ENCODE measurements around the gene CDC26. TPM values are rescaled to one million over a fixed set of nuclear protein-coding genes. Genes with fewer than 3 reads are reported as not detected.
A peak's percentile ranks its signal among the peaks of the same experiment; 100 is the strongest.

Gene CDC26
- total RNA-seq, 2 experiments from 2014 or later = 27.5 to 28.9 TPM

DNA sequence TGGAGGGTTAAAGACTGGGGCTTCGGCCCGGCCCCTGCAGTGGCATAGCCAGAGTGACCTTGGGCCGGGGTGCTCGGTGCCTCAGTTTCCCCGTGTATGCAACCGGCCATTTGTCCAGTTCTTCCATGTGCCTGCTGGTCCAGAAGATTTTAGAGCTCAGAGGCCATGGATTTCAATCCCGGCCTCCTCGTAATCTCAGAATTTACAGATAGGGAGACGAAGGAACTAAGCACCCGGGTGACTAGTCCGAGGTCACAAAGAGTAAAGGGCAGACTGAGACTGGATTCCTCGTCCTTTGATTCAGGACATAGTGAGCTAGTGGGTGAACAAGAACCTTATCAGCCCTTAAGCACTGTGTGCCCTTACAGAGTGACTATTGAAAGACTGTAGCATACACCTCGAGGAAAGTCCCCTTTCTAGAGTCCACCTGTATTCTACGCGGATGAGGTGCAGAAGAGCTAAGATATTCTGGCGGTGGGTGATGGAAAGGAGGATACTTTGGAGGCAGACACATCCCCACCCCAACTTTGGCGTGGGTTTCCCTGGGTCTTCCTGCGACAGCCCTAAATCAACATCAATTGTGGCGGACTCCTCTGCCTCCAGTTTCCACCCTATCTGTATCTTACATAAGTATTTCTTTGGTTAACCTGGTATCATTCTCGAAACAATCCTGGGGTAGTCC is 53.4 kb downstream of the CDC26 start:
- no peak for ATAC-seq (ENCODE audit: low read depth)
- H3K36me3 Mint-ChIP-seq = peaks cover 1% of the 10 kb centered on the region
- H3K4me3 Mint-ChIP-seq = peak overlapping the region; percentile 86
- H3K4me1 Mint-ChIP-seq = peaks cover 36% of the 10 kb centered on the region
- POLR2A ChIA-PET = interaction anchor here (0.7 to 3.1 kb wide), 9 partner anchors 10 to 155 kb away, joined by 3 to 12 read pairs (median 4); partner anchors contain the start of genes BSPRY, CDC26, HDHD3 and PRPF4
- H3K9me3 Mint-ChIP-seq = no peaks in the 10 kb centered on the region
- peak overlapping the region; percentile 71 for H3K27ac Mint-ChIP-seq
- H3K27me3 Mint-ChIP-seq = no peaks in the 10 kb centered on the region
- no peak for DNase-seq

DNA sequence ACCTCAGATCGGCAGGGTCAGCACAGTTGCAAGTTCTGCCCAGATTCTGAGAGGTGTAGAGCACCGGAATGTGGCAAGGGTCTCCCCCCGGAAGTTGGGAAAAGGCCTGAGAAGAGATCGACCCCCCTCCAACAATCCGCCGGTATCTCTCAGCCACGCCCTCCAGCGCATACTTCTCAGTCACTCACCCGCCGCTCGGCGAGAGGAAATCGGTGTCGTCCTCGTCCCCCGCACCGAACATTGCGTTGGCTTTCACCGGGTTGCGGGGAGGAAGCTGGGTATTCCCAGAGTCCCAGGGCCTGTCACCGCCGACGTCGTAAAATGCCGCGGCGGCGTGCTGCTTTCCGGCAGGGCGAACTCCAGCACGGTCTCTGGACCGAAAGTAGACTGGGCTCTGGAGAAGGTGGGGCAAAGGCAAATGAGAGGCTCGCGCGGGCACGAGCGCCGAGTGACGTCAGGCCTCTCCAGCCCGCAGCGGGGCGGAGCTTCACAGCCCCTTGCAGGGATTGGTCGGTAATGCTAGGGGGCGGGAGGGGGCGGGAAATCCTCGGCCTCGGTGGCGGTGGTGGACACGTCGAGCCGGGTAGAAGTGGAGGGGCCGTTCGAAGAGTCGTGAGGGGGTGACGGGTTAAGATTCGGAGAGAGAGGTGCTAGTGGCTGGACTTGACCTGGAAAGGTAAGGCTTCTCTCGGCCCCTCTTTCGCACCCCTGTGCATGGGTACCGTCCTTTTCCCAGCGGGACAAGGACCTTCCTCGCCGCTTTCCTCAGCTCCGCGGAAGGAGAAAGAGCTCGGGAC is 54.2 kb downstream of the CDC26 start, which contains the start of the genes FKBP15 and SLC31A1:
Gene FKBP15, minus strand, starts transcription at position 275 of the 797 bp plus-strand sequence. Its CDS starts 34 bp downstream, at position 241.
Gene SLC31A1, plus strand, starts transcription at position 542 of the 797 bp plus-strand sequence. CDS start 34,605 bp downstream, outside the sequence.
- Mint-ChIP-seq H3K27ac (peak within 1 kb of the TSS; percentile 71), H3K4me1 (peaks cover 36% of the 10 kb centered on the region), H3K36me3 (peaks cover 3% of the 10 kb centered on the region), H3K4me3 (peak within 1 kb of the TSS; percentile 86), H3K9me3 (no peaks in the 10 kb centered on the region), H3K27me3 (no peaks in the 10 kb centered on the region)
- ATAC-seq (ENCODE audit: low read depth) = peak; percentile 98
- DNase-seq = peak; percentile 95
- POLR2A ChIA-PET = interaction anchor here (0.5 to 3.1 kb wide), 14 partner anchors 11 to 848 kb away, joined by 3 to 12 read pairs (median 4); partner anchors contain the start of genes BSPRY, C9orf43, CDC26 and HDHD3

DNA sequence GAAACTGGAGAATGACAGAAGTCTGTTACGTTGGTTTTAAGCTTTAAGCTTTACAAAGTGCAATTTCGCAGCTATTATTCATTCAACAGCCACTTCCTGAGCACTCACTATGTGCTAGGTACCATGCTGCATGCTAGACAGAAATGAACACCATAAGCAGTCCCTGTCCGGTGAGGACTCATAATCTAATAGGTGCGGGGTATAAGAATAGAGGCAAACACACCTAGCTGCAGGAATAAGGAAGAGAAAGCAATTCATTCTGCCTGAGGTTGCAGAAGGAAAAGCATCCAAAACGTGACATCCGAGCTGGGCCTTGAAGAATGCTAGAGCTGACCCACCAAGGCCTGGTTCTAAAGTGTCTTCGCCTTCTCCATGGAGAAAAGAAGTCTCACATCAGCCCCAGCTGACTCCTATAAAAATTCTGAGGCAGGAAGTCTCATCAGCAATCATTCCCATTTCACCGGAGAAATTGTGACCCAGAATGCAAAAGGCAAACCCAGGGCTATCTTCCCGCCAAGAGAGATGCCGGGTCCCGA is 54.8 kb downstream of the CDC26 start:
- no peak for DNase-seq
- ATAC-seq (ENCODE audit: low read depth) = no peak

DNA sequence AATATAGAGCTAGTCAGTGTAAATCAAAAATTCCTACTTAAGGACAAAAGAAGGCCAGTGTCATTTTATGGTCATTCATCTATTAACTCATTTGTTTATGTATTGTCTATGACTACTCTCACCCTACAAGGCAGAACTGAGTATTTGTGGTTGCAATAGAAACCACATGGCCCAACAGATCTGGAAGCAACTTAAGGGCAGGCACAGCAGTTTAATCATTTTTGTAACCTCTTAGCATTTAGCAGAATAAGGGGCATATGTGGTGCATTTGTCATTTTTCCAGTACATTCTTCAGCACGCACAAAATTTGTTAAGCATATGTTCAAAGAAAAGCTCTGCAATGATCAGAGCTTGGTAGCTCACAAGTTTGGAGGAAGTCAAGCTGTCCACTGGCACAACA is 55.4 kb downstream of the CDC26 start:
- peaks cover 39% of the 10 kb centered on the region for H3K4me1 Mint-ChIP-seq
- POLR2A ChIA-PET = interaction anchor here (0.8 to 3.1 kb wide), 9 partner anchors 12 to 503 kb away, joined by 3 to 12 read pairs (median 7); partner anchors contain the start of genes C9orf43, CDC26, HDHD3 and INIP
- DNase-seq (no peak), ATAC-seq (ENCODE audit: low read depth) (no peak)
- peak overlapping the region; percentile 86 for H3K4me3 Mint-ChIP-seq
- no peaks in the 10 kb centered on the region for H3K9me3 Mint-ChIP-seq
- H3K36me3 Mint-ChIP-seq = peaks cover 6% of the 10 kb centered on the region
- H3K27me3 Mint-ChIP-seq = no peaks in the 10 kb centered on the region
- peak overlapping the region; percentile 42 for H3K27ac Mint-ChIP-seq

More for the DNA sequence above, 54.8 kb downstream of the CDC26 start:
- no peaks in the 10 kb centered on the region for H3K9me3 Mint-ChIP-seq
- peak overlapping the region; percentile 86 for H3K4me3 Mint-ChIP-seq
- H3K27ac Mint-ChIP-seq = peak overlapping the region; percentile 71
- peaks cover 5% of the 10 kb centered on the region for H3K36me3 Mint-ChIP-seq
- H3K27me3 Mint-ChIP-seq = no peaks in the 10 kb centered on the region
- peaks cover 36% of the 10 kb centered on the region for H3K4me1 Mint-ChIP-seq
- POLR2A ChIA-PET = interaction anchor here (0.5 to 3.1 kb wide), 13 partner anchors 12 to 848 kb away, joined by 3 to 12 read pairs (median 6); partner anchors contain the start of genes C9orf43, CDC26, HDHD3 and INIP

DNA sequence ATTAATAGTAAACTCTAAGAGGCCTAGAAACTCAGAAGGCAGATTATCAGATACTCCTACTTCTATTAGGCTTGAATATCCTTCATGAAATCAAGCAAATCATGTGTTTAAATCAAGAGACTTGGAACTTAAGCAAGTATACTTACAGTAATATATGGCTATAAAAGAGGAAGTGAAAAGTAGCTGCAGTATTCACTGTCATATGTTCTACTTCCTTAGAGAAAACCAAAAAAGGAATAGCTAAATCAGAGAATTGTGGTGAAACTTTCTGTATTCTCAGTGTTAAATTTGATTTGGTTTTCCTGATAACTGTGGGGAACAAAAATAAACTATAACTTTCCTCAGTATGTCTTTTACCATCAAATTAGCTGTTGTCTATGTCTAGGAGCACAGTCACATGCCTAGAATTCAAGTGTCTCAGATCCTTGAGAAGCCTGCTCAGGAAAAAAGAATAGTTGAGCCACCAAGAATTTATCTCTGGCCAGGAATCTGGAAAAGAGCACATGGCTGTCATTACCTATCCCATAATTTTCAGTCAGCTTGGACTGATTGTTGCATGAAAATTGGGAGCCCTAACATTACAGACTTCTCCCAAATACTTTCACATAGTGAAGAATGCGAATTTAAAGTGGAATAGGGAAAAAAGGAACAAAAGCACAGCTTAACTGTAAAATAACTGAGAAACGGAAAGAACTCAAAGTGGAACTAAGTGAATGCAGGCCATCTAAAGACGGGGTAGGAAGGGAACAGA is 56.0 kb downstream of the CDC26 start:
- Mint-ChIP-seq H3K36me3 (peaks cover 11% of the 10 kb centered on the region), H3K27me3 (no peaks in the 10 kb centered on the region), H3K4me1 (peaks cover 39% of the 10 kb centered on the region), H3K4me3 (peak overlapping the region; percentile 86), H3K27ac (peak overlapping the region; percentile 42), H3K9me3 (no peaks in the 10 kb centered on the region)
- POLR2A ChIA-PET = interaction anchor here (0.8 to 3.1 kb wide), 6 partner anchors 13 to 191 kb away, joined by 3 to 12 read pairs (median 8); partner anchors contain the start of genes C9orf43, CDC26, HDHD3 and POLE3
- no peak for DNase-seq
- no peak for ATAC-seq (ENCODE audit: low read depth)

Other genes starting within 250 kb of the CDC26 start
- 1 to 10 TPM; 1.8 to 2.6 TPM for gene ZFP37, start 218.8 kb downstream of the CDC26 start, total RNA-seq
- 1 to 10 TPM; 3.4 to 4.7 TPM for gene SLC31A2, start 124.6 kb downstream of the CDC26 start, total RNA-seq
- 10 to 100 TPM; 37.4 to 40.7 TPM for gene FKBP15, start 54.3 kb downstream of the CDC26 start, total RNA-seq
- 1 to 10 TPM; 8.8 to 9.3 TPM for gene SLC31A1, start 54.0 kb downstream of the CDC26 start, total RNA-seq
- gene PRPF4, start 86 bp upstream of the CDC26 start, total RNA-seq = 10 to 100 TPM; 31.1 to 31.8 TPM
- gene RNF183, start 27.8 kb upstream of the CDC26 start, total RNA-seq = under 1 TPM; 0.14 to 0.37 TPM
- gene WDR31, start 64.7 kb upstream of the CDC26 start, total RNA-seq = under 1 TPM; 0.99 to 1.00 TPM
- gene BSPRY, start 74.0 kb upstream of the CDC26 start, total RNA-seq = 10 to 100 TPM in 1 of 2 experiments, 1 to 10 TPM in 1; 9.6 to 10.6 TPM
- 10 to 100 TPM; 20.0 to 21.3 TPM for gene HDHD3, start 101.4 kb upstream of the CDC26 start, total RNA-seq
- gene ALAD, start 125.7 kb upstream of the CDC26 start, total RNA-seq = 10 to 100 TPM; 33.9 to 40.4 TPM
- gene POLE3, start 135.1 kb upstream of the CDC26 start, total RNA-seq = 10 to 100 TPM; 51.7 to 52.2 TPM
- under 1 TPM; 0.36 to 0.54 TPM for gene C9orf43, start 135.2 kb upstream of the CDC26 start, total RNA-seq
- 10 to 100 TPM; 63.2 to 65.5 TPM for gene RGS3, start 188.2 kb upstream of the CDC26 start, total RNA-seq

All from activated naive CD8-positive, alpha-beta T cell treated with anti-CD3 and anti-CD28 coated beads, Interleukin-2, amount 10 ng/mL, durations not matched to agents 7 days and 5 days (primary cell).